AG09319 (cell line): ENCODE results near the gene ASPDH.

ENCODE experiments used
- DNase-seq: peaks from one replicate; pipeline ENCODE4 v3.0.0-alpha.2; 2010; ENCODE audit warnings: low read depth; ENCODE audit errors: extremely low read depth
- TF ChIP-seq, protein P1 (sequence below): IDR thresholded peaks from 2 replicates; pipeline ENCODE4 v1.5.1; 2011; ENCODE audit warnings: low read depth, mild to moderate bottlenecking, inconsistent platforms, low read length, moderate library complexity

The ASPDH gene

DNA sequence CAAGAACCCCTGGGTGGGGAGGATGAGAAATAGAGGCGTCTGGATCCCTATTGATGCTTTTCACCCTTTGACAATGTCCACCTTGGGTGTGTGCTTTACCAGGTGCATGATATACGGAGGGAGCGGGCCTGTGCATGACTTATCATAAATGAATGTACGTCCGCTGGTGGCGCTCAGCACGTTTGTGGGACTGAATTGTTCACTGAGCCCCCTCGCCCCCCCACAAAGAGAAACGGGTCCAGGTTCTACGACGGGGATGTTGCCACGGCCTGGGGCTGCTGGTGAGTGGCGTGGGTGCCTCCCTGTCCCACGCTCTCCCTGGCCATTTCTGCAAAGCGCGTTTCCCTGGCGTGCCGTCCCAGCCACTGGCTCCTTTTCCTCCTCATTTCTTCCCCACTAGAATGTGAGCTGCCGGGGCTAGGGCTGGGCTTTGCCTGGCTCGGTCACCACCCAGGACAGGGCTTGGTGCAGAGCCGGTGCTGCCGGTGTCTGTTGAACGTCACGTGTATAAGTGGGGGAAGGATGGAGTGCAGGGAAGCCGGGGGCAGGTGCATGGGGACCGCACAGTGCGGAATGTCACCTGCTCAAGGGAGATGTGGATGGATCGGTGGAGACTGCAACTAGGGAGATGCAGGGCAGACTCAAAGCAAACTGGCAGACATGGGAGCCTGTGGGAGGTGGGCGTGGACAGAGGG, 33.0 kb upstream of the ASPDH start:
- TF ChIP-seq, protein P1, sequence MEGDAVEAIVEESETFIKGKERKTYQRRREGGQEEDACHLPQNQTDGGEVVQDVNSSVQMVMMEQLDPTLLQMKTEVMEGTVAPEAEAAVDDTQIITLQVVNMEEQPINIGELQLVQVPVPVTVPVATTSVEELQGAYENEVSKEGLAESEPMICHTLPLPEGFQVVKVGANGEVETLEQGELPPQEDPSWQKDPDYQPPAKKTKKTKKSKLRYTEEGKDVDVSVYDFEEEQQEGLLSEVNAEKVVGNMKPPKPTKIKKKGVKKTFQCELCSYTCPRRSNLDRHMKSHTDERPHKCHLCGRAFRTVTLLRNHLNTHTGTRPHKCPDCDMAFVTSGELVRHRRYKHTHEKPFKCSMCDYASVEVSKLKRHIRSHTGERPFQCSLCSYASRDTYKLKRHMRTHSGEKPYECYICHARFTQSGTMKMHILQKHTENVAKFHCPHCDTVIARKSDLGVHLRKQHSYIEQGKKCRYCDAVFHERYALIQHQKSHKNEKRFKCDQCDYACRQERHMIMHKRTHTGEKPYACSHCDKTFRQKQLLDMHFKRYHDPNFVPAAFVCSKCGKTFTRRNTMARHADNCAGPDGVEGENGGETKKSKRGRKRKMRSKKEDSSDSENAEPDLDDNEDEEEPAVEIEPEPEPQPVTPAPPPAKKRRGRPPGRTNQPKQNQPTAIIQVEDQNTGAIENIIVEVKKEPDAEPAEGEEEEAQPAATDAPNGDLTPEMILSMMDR = no peak
- no peak for DNase-seq

DNA sequence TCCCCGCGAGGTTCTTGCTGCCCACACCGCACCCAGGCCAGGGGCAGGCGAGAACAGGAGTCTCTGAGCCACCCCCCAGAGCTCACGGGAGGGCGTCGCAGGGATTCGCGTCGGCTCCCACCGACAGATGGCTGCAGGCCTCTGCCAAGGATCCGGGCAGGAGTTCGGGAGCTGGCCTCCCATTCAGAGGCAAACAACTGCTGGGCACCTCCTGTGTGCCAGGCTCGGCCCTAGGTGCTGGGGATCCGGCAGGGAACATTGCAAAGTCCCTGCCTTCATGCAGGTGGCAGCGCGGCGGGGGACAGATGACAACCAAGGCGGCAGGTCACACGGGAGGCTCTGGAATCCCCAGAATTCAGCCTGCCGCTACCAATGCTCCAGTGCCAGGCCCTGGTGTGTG, 29.2 kb upstream of the ASPDH start:
- no peak for DNase-seq
- TF ChIP-seq, protein P1 = no peak

DNA sequence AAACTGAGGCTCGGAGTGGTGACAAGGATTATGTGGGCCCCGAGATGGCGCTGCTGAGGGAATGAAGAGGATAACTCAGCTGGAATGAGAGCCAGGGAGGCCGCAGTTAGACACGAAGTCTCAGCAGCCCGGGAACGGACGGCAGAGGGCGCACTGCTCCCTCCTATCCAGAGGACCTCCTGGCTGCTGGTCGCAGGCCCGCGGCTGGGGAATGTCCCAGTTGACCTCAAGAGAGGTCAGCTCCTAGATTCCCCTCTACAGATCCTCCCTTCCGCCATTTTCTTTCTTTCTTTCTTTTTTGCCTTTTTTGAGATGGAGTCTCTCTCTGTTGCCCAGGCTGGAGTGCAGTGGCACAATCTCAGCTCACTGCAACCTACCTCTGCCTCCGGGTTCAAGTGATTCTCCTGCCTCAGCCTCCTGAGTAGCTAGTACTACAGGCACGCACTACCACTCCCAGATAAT, 24.1 kb upstream of the ASPDH start:
- TF ChIP-seq, protein P1 = peak; percentile 79
- DNase-seq = peak; percentile 28

DNA sequence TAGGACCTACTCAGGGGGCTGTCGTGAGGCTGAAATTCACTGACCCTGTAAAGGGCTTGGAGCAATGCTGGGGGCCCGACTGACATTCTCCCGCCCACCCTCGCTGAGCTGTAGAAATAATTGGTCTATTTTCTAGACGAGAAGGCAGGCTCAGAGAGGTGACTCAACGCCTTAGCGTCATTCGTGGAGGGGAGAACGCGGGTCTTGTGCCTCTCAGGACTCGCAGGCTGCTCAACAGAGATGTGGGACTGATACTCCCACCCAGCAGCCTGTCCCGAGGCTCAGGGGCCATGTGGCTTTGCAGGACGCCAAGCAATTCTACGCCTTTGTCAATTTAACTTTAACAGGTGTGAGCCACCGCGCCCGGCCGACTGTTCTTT, 23.6 kb upstream of the ASPDH start:
- TF ChIP-seq, protein P1 = no peak

DNA sequence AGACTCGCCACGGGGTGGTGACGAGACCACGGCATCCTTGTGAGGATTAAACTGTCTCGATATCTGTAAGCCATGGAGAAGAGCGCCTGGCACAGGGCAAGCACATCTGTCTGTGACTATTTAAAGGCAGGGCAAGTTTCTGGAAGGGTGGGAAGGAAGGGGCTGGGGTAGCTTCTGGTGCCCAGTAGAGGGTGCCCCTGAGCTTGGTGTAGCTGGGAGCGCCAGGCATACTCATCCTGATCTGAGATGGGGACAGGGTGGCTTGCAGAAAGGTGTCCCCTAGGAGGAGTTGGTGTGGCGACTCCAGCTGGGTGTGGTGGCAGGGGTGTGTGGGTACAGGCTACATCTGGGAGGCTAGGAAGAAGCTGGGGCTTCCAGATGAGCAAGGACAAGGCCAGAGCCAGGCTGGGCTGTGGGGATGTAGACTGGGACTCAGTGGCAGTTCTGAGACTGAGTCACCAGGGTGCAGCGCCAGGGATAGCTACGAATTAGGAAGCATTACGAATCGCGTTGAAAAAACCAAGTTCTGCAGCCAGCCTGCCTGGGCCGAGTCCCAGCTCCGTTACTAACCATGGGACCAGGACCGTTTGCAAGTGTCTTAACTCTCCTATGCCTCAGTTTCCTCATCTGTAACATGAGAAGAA, 23.1 kb upstream of the ASPDH start:
- TF ChIP-seq, protein P1 = no peak
- DNase-seq = no peak

More for the DNA sequence above, 23.6 kb upstream of the ASPDH start:
- DNase-seq = no peak

DNA sequence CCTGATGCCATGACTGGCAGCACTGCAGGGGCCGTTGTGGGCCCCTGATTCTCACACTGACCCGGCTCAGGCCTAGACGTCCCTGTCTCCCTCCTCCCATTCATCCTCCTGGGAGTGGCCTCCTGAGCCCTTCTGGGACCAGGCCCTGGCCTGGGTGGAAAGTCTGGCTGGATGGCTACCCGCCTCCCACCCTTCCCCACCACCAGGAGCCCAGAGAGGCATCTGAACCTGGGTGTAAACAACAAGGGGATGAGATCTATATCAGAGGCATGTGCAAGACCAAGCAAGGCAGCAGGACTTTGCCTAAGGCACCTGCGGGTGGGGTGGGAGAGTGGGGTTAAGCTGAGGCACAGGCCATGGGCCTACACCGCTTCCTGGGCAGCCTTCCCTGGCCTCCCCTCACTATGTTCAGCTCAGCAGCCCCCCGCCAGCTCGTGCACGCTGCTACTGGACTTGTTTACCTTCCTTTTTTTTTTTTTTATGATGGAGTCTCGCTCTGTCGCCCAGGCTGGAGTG, 22.0 kb upstream of the ASPDH start:
- TF ChIP-seq, protein P1 = no peak
- DNase-seq = no peak

DNA sequence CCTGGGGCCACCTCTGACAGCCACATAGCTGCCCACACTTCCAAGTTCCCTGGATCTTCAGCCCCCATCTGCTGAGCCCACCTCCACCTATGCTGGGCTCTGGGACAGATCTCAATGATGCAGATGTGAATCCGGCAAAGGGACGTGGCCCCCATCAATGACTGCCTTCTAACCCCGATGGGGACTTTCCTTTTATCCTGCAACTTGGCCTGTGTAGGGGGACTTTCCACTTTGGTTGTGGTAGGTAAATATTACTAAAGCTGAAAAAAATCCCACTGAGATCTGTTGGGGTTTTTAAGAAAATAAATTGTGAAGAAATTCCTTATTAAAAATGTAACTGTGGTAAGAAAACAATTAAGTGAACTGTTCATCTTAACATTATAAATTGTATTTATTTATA, 20.8 kb upstream of the ASPDH start:
- DNase-seq = no peak
- TF ChIP-seq, protein P1 = no peak
